ENCODE measurements around the gene POU6F2.
"Not testable (repeated sequence)": the region's sequence is repeated elsewhere in the genome, so short reads cannot be mapped to it uniquely, and the experiment has no call there.

The POU6F2 gene

DNA sequence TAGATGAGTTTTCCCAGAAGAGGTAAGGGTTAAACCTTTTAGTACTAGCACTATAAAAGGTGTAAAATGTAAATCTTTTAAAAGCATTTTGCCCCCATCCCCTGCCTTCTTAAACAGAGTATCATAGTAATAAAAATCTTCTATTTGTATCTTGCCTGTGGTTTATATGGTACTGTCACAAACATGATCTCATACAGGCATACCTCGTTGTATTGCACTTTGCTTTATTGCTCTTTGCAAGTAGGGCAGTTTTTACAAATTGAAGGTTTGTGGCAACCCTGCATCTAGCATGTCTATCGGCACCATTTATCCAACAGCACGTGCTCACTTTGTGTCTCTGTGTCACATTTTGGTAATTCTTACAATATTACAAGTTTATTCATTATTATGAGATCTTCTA is 389.7 kb downstream of the POU6F2 start:
- H3K9me3 ChIP-seq (ENCODE audit: control insufficient read depth in 1 of 2, low read length in 2 of 2): no peaks in the 10 kb centered on the region
- H3K27me3 ChIP-seq (ENCODE audit: control insufficient read depth in 1 of 2, insufficient read depth in 2 of 2, low read length in 2 of 2): no peaks in the 10 kb centered on the region

DNA sequence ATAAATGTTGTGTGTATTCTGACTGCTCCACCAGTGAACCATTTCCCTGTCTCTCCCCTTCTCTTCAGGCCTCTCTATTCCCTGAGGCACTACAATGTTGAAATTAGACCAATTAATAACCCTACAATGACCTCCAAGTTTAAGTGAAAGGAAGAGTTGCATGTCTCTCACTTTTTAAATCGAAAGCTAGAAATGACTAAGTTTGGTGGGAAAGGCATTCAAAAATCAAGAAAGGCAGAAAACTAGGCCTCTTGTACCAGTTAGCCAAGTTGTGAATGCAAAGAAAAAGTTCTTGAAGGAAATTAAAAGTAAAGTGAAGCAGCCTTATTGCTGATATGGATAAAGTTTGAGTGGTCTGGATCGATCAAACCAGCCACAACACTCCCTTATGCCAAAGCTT is 390.2 kb downstream of the POU6F2 start:
- no peak overlapping the region for H3K27ac ChIP-seq (ENCODE audit: low read depth, low read length)
- no peak overlapping the region for H3K9ac ChIP-seq (ENCODE audit: low read depth in 1 of 2, low read length in 2 of 2)
- no peaks in the 10 kb centered on the region for H3K36me3 ChIP-seq (ENCODE audit: control insufficient read depth in 1 of 2, insufficient read depth in 2 of 2, low read length in 2 of 2)
- H3K4me1 ChIP-seq (ENCODE audit: control insufficient read depth in 1 of 2, insufficient read depth in 2 of 2, low read length in 2 of 2): peaks cover 4 to 7% of the 10 kb centered on the region in 2 donors
- H3K27me3 ChIP-seq (ENCODE audit: control insufficient read depth in 1 of 2, insufficient read depth in 2 of 2, low read length in 2 of 2): no peaks in the 10 kb centered on the region
- no peaks in the 10 kb centered on the region for H3K9me3 ChIP-seq (ENCODE audit: control insufficient read depth in 1 of 2, low read length in 2 of 2)
- no peak overlapping the region for H3K4me3 ChIP-seq (ENCODE audit: low read depth in 1 of 2, low read length in 2 of 2)

More for the DNA sequence above, 389.7 kb downstream of the POU6F2 start:
- H3K4me1 ChIP-seq (ENCODE audit: control insufficient read depth in 1 of 2, insufficient read depth in 2 of 2, low read length in 2 of 2): peaks cover 4 to 7% of the 10 kb centered on the region in 2 donors
- H3K4me3 ChIP-seq (ENCODE audit: low read depth in 1 of 2, low read length in 2 of 2): no peak overlapping the region
- no peak overlapping the region for H3K9ac ChIP-seq (ENCODE audit: low read depth in 1 of 2, low read length in 2 of 2)
- H3K36me3 ChIP-seq (ENCODE audit: control insufficient read depth in 1 of 2, insufficient read depth in 2 of 2, low read length in 2 of 2): no peaks in the 10 kb centered on the region
- no peak overlapping the region for H3K27ac ChIP-seq (ENCODE audit: low read depth, low read length)

DNA sequence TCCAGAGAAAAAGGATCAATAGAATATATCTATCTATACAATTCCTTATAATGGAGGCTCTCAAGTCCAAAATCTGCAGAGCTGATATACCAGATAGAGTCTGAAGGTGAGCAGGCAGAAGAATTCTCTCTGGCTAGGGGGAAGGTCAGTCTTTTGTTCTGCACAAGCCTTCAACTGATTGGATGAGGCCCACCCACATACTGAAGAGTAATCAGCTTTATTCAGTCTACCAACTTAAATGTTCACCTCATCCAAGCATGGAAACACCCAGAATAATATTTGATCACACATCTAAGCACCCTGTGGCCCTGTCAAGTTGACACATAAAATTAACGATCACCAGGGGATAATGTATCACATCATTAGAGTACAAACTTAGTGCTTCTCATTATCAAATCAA is 394.7 kb downstream of the POU6F2 start:
- Histone ChIP-seq H3K9ac (ENCODE audit: low read depth in 1 of 2, low read length in 2 of 2) (no peak overlapping the region), H3K4me1 (ENCODE audit: control insufficient read depth in 1 of 2, insufficient read depth in 2 of 2, low read length in 2 of 2) (no peaks in the 10 kb centered on the region), H3K27ac (ENCODE audit: low read depth, low read length) (no peak overlapping the region), H3K27me3 (ENCODE audit: control insufficient read depth in 1 of 2, insufficient read depth in 2 of 2, low read length in 2 of 2) (peaks cover 0 to 5% of the 10 kb centered on the region in 2 donors), H3K36me3 (ENCODE audit: control insufficient read depth in 1 of 2, insufficient read depth in 2 of 2, low read length in 2 of 2) (no peaks in the 10 kb centered on the region), H3K9me3 (ENCODE audit: control insufficient read depth in 1 of 2, low read length in 2 of 2) (no peaks in the 10 kb centered on the region), H3K4me3 (ENCODE audit: low read depth in 1 of 2, low read length in 2 of 2) (no peak overlapping the region)

- no peak overlapping the region for H3K9ac ChIP-seq (ENCODE audit: low read depth in 1 of 2, low read length in 2 of 2)
- H3K27ac ChIP-seq (ENCODE audit: low read depth, low read length): no peak overlapping the region
- H3K27me3 ChIP-seq (ENCODE audit: control insufficient read depth in 1 of 2, insufficient read depth in 2 of 2, low read length in 2 of 2): peaks cover 5 to 7% of the 10 kb centered on the region in 2 donors
- no peaks in the 10 kb centered on the region for H3K9me3 ChIP-seq (ENCODE audit: control insufficient read depth in 1 of 2, low read length in 2 of 2)
- H3K4me1 ChIP-seq (ENCODE audit: control insufficient read depth in 1 of 2, insufficient read depth in 2 of 2, low read length in 2 of 2): no peaks in the 10 kb centered on the region
- no peaks in the 10 kb centered on the region for H3K36me3 ChIP-seq (ENCODE audit: control insufficient read depth in 1 of 2, insufficient read depth in 2 of 2, low read length in 2 of 2)
- no peak overlapping the region for H3K4me3 ChIP-seq (ENCODE audit: low read depth in 1 of 2, low read length in 2 of 2)
These were observed 396.8 kb downstream of the POU6F2 start for GRCh38 chr7:39374436-39375040.

DNA sequence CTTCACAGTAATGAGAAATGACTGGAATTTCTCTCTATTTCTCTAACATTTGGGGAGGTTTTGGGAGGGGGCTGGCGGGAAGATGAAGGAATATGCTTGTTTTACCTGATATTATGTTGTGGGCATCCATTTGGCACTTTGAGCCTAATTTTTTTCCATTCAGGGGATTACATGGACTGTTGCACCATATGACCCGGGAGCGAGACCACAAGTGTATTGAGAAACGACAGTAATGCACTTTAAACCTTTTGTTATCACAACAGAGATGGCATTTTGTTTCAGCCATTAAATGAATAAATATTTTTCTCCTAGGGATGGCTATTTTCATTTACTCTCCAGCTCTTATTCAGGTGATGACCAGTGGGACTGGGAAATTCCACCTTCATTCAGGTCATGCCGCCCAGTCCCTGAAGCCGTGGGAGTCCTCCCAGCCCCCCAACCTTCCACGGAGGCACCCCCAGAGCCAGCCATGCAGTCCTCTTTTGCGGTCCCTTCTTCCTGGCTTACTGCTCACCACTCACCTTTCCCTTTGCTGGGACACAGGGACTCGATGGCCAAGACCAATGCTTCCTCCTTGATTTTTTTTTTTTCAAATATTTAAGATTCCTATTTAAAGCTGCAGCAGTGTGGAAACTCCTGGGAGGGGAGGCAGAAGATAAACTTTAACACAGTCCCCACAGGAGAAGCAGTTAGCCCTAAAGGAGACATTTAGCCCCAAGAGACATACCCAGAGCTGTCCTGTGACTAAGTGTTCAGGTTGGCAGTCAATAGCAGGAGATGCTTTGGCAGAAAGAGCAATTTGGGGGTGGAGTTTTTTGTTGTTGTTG is 397.6 kb downstream of the POU6F2 start:
- no peak overlapping the region for H3K9ac ChIP-seq (ENCODE audit: low read depth in 1 of 2, low read length in 2 of 2)
- H3K9me3 ChIP-seq (ENCODE audit: control insufficient read depth in 1 of 2, low read length in 2 of 2): no peaks in the 10 kb centered on the region
- H3K4me3 ChIP-seq (ENCODE audit: low read depth in 1 of 2, low read length in 2 of 2): no peak overlapping the region
- H3K4me1 ChIP-seq (ENCODE audit: control insufficient read depth in 1 of 2, insufficient read depth in 2 of 2, low read length in 2 of 2): no peaks in the 10 kb centered on the region
- peaks cover 5 to 7% of the 10 kb centered on the region in 2 donors for H3K27me3 ChIP-seq (ENCODE audit: control insufficient read depth in 1 of 2, insufficient read depth in 2 of 2, low read length in 2 of 2)
- H3K27ac ChIP-seq (ENCODE audit: low read depth, low read length): no peak overlapping the region
- H3K36me3 ChIP-seq (ENCODE audit: control insufficient read depth in 1 of 2, insufficient read depth in 2 of 2, low read length in 2 of 2): no peaks in the 10 kb centered on the region

GRCh38 chr7:39375874-39376190 is 398.1 kb downstream of the POU6F2 start:
- Histone ChIP-seq H3K36me3 (ENCODE audit: control insufficient read depth in 1 of 2, insufficient read depth in 2 of 2, low read length in 2 of 2) (no peaks in the 10 kb centered on the region), H3K4me3 (ENCODE audit: low read depth in 1 of 2, low read length in 2 of 2) (no peak overlapping the region), H3K4me1 (ENCODE audit: control insufficient read depth in 1 of 2, insufficient read depth in 2 of 2, low read length in 2 of 2) (no peaks in the 10 kb centered on the region), H3K9me3 (ENCODE audit: control insufficient read depth in 1 of 2, low read length in 2 of 2) (no peaks in the 10 kb centered on the region), H3K9ac (ENCODE audit: low read depth in 1 of 2, low read length in 2 of 2) (no peak overlapping the region), H3K27ac (ENCODE audit: low read depth, low read length) (no peak overlapping the region), H3K27me3 (ENCODE audit: control insufficient read depth in 1 of 2, insufficient read depth in 2 of 2, low read length in 2 of 2) (peaks cover 5 to 7% of the 10 kb centered on the region in 2 donors)

- H3K27ac ChIP-seq (ENCODE audit: low read depth, low read length); H3K4me1 ChIP-seq (ENCODE audit: control insufficient read depth in 1 of 2, insufficient read depth in 2 of 2, low read length in 2 of 2); H3K4me3 ChIP-seq (ENCODE audit: low read depth in 1 of 2, low read length in 2 of 2); H3K9me3 ChIP-seq (ENCODE audit: control insufficient read depth in 1 of 2, low read length in 2 of 2); H3K36me3 ChIP-seq (ENCODE audit: control insufficient read depth in 1 of 2, insufficient read depth in 2 of 2, low read length in 2 of 2); H3K9ac ChIP-seq (ENCODE audit: low read depth in 1 of 2, low read length in 2 of 2); H3K27me3 ChIP-seq (ENCODE audit: control insufficient read depth in 1 of 2, insufficient read depth in 2 of 2, low read length in 2 of 2): not testable (repeated sequence)
These were observed 399.2 kb downstream of the POU6F2 start for GRCh38 chr7:39376881-39377280.

GRCh38 chr7:39379416-39379815 is 401.7 kb downstream of the POU6F2 start:
- peaks cover 0 to 7% of the 10 kb centered on the region in 2 donors for H3K27me3 ChIP-seq (ENCODE audit: control insufficient read depth in 1 of 2, insufficient read depth in 2 of 2, low read length in 2 of 2)
- no peaks in the 10 kb centered on the region for H3K9me3 ChIP-seq (ENCODE audit: control insufficient read depth in 1 of 2, low read length in 2 of 2)
- H3K4me3 ChIP-seq (ENCODE audit: low read depth in 1 of 2, low read length in 2 of 2): no peak overlapping the region
- no peaks in the 10 kb centered on the region for H3K36me3 ChIP-seq (ENCODE audit: control insufficient read depth in 1 of 2, insufficient read depth in 2 of 2, low read length in 2 of 2)
- H3K4me1 ChIP-seq (ENCODE audit: control insufficient read depth in 1 of 2, insufficient read depth in 2 of 2, low read length in 2 of 2): no peaks in the 10 kb centered on the region
- no peak overlapping the region for H3K27ac ChIP-seq (ENCODE audit: low read depth, low read length)
- no peak overlapping the region for H3K9ac ChIP-seq (ENCODE audit: low read depth in 1 of 2, low read length in 2 of 2)

- Histone ChIP-seq H3K27ac (ENCODE audit: low read depth, low read length) (no peak overlapping the region), H3K36me3 (ENCODE audit: control insufficient read depth in 1 of 2, insufficient read depth in 2 of 2, low read length in 2 of 2) (no peaks in the 10 kb centered on the region), H3K9me3 (ENCODE audit: control insufficient read depth in 1 of 2, low read length in 2 of 2) (no peaks in the 10 kb centered on the region), H3K4me1 (ENCODE audit: control insufficient read depth in 1 of 2, insufficient read depth in 2 of 2, low read length in 2 of 2) (no peaks in the 10 kb centered on the region), H3K27me3 (ENCODE audit: control insufficient read depth in 1 of 2, insufficient read depth in 2 of 2, low read length in 2 of 2) (peaks cover 0 to 7% of the 10 kb centered on the region in 2 donors), H3K9ac (ENCODE audit: low read depth in 1 of 2, low read length in 2 of 2) (no peak overlapping the region), H3K4me3 (ENCODE audit: low read depth in 1 of 2, low read length in 2 of 2) (no peak overlapping the region)
These were observed 405.4 kb downstream of the POU6F2 start for GRCh38 chr7:39383136-39383535.

- no peak overlapping the region for H3K4me3 ChIP-seq (ENCODE audit: low read depth in 1 of 2, low read length in 2 of 2)
These were observed 406.7 kb downstream of the POU6F2 start for GRCh38 chr7:39384386-39384785.

More at GRCh38 chr7:39384386-39384785, 406.7 kb downstream of the POU6F2 start:
- no peaks in the 10 kb centered on the region for H3K27me3 ChIP-seq (ENCODE audit: control insufficient read depth in 1 of 2, insufficient read depth in 2 of 2, low read length in 2 of 2)
- H3K36me3 ChIP-seq (ENCODE audit: control insufficient read depth in 1 of 2, insufficient read depth in 2 of 2, low read length in 2 of 2): no peaks in the 10 kb centered on the region
- no peaks in the 10 kb centered on the region for H3K9me3 ChIP-seq (ENCODE audit: control insufficient read depth in 1 of 2, low read length in 2 of 2)
- H3K4me1 ChIP-seq (ENCODE audit: control insufficient read depth in 1 of 2, insufficient read depth in 2 of 2, low read length in 2 of 2): no peaks in the 10 kb centered on the region
- no peak overlapping the region for H3K9ac ChIP-seq (ENCODE audit: low read depth in 1 of 2, low read length in 2 of 2)
- H3K27ac ChIP-seq (ENCODE audit: low read depth, low read length): no peak overlapping the region
